ENCODE data around the gene GAMT. TPM values are rescaled to one million over a fixed set of nuclear protein-coding genes. Genes with fewer than 3 reads are reported as not detected.

Gene GAMT
- total and polyA plus RNA-seq, 2 of the 13 experiments (the other 11 are each of a cell fraction or from before 2014, with no cell fraction given): 115 to 124 TPM

- Histone ChIP-seq H3K79me2 (ENCODE audit: insufficient read depth, low read length) (peaks cover 23% of the 10 kb centered on the region), H3K27ac (ENCODE audit: extremely low read length, insufficient read depth, low read length) (no peak overlapping the region), H3K9me3 (ENCODE audit: low read length) (no peaks in the 10 kb centered on the region), H3K9ac (ENCODE audit: insufficient read depth, low read depth, low read length) (no peak overlapping the region), H3K4me3 (replicated peaks in 1 of 3; ENCODE audit: insufficient read depth in 1 of 3, low read depth in 2 of 3, low read length in 3 of 3) (no peak overlapping the region), H3K4me2 (ENCODE audit: low read depth, low read length) (no peak overlapping the region), H4K20me1 (ENCODE audit: insufficient read depth, low read length) (peaks cover 17% of the 10 kb centered on the region), H2AFZ (ENCODE audit: low read length) (no peak overlapping the region), H3K36me3 (replicated peaks in 1 of 2; ENCODE audit: control insufficient read depth in 1 of 2, insufficient read depth in 2 of 2, low read length in 2 of 2) (peaks cover 21 to 45% of the 10 kb centered on the region in 2 experiments), H3K4me1 (ENCODE audit: insufficient read depth, low read length) (peaks cover 21% of the 10 kb centered on the region), H3K27me3 (ENCODE audit: control insufficient read depth in 1 of 2, insufficient read depth in 2 of 2, low read length in 2 of 2) (no peaks in the 10 kb centered on the region)
- in situ Hi-C loops (cut with HindIII; ENCODE audit: extremely low pct_ligation_motif_present, low pct_unique_long_range_greater_than_20kb): no loop called here
- DNase-seq (ENCODE audit: low spot score) (no peak), ATAC-seq (no peak), FAIRE-seq (no peak)
- WGBS (ENCODE audit: low lambda C conversion rate): 93% methylated on average over 21 of the region's 21 CpGs
- CTCF ChIA-PET (ENCODE audit: low intra/inter-chr PET ratio, low total read pairs): no interaction called here
- no TSS peak for BruUV-seq (replicated peaks)
- intact Hi-C loops (cut with micrococcal nuclease; ENCODE audit: unreplicated experiment): no loop called here
- POLR2A ChIA-PET: interaction anchor here (1.2 to 1.5 kb wide), 2 partner anchors 26 to 167 kb away, joined by 3 to 4 read pairs; partner anchors contain the start of gene CIRBP
- no peak for TF ChIP-seq ZSCAN30 (CRISPR knock-in tag; IDR thresholded peaks at IDR 0.05)
- peak; percentile 82 for TF ChIP-seq RBM22 (optimal IDR thresholded peaks at IDR 0.05; ENCODE audit: low read length)
Measured at GRCh38 chr19:1435378-1435989, 34.1 kb upstream of the GAMT start.

- H2AFZ ChIP-seq (ENCODE audit: low read length): no peak overlapping the region
- no TSS peak for BruUV-seq (replicated peaks)
- H3K36me3 ChIP-seq (replicated peaks in 1 of 2; ENCODE audit: control insufficient read depth in 1 of 2, insufficient read depth in 2 of 2, low read length in 2 of 2): peaks cover 20 to 45% of the 10 kb centered on the region in 2 experiments
- H3K9ac ChIP-seq (ENCODE audit: insufficient read depth, low read depth, low read length): no peak overlapping the region
- peaks cover 13% of the 10 kb centered on the region for H3K4me1 ChIP-seq (ENCODE audit: insufficient read depth, low read length)
- no peak for FAIRE-seq
- peaks cover 15% of the 10 kb centered on the region for H3K79me2 ChIP-seq (ENCODE audit: insufficient read depth, low read length)
- no peaks in the 10 kb centered on the region for H3K27me3 ChIP-seq (ENCODE audit: control insufficient read depth in 1 of 2, insufficient read depth in 2 of 2, low read length in 2 of 2)
- WGBS (ENCODE audit: low lambda C conversion rate): 97% methylated on average over 30 of the region's 39 CpGs
- ATAC-seq: no peak
- peaks cover 8% of the 10 kb centered on the region for H4K20me1 ChIP-seq (ENCODE audit: insufficient read depth, low read length)
- intact Hi-C loops (cut with micrococcal nuclease; ENCODE audit: unreplicated experiment): no loop called here
- in situ Hi-C loops (cut with HindIII; ENCODE audit: extremely low pct_ligation_motif_present, low pct_unique_long_range_greater_than_20kb): no loop called here
- H3K4me2 ChIP-seq (ENCODE audit: low read depth, low read length): no peak overlapping the region
- ChIA-PET CTCF (ENCODE audit: low intra/inter-chr PET ratio, low total read pairs) (no interaction called here), POLR2A (no interaction called here)
- no peak overlapping the region for H3K27ac ChIP-seq (ENCODE audit: extremely low read length, insufficient read depth, low read length)
- H3K4me3 ChIP-seq (replicated peaks in 1 of 3; ENCODE audit: insufficient read depth in 1 of 3, low read depth in 2 of 3, low read length in 3 of 3): no peak overlapping the region
- TF ChIP-seq NBN (conservative IDR thresholded peaks at IDR 0.05) (no peak), RBFOX2 (IDR thresholded peaks at IDR 0.05; ENCODE audit: low read depth, low read length) (0 out of 2 replicates have a peak, but pooled peaks have one; percentile 16), ZBTB33 (CRISPR knock-in tag; IDR thresholded peaks at IDR 0.05) (peak; percentile 58; the same call in 1 of the 2 replicates), AGO2 (optimal IDR thresholded peaks at IDR 0.05; ENCODE audit: low read depth, low read length) (peak; percentile 74)
- H3K9me3 ChIP-seq (ENCODE audit: low read length): no peaks in the 10 kb centered on the region
- DNase-seq (ENCODE audit: low spot score): no peak
Measured at GRCh38 chr19:1434577-1435060, 33.3 kb upstream of the GAMT start.

Measured in HepG2 (cell line).